ENCODE measurements around the gene FAM171A2.

- TF ChIP-seq YY1 (IDR thresholded peaks at IDR 0.05; ENCODE audit: insufficient read depth, insufficient read length): no peak
- no peak for TF ChIP-seq SUZ12 (IDR thresholded peaks at IDR 0.05; ENCODE audit: extremely low read depth, insufficient read depth, insufficient read length)
Measured at GRCh38 chr17:44375196-44376017, 11.8 kb upstream of the FAM171A2 start.
